GM18867 (cell line): ENCODE data around the gene TPPP2.
"Not testable (repeated sequence)": the region's sequence is repeated elsewhere in the genome, so short reads cannot be mapped to it uniquely, and the experiment has no call there.

Experiments used
- ATAC-seq: cut with Tn5 transposase; IDR thresholded peaks from one replicate; pipeline ENCODE4 v1.9.1; 2021; ENCODE audit warnings: mild to moderate bottlenecking, moderate library complexity; ENCODE audit not compliant: unreplicated experiment

Gene TPPP2

GRCh38 chr14:21037156-21037555, 7.1 kb downstream of the TPPP2 start:
- no peak for ATAC-seq

- no peak for ATAC-seq
Measured at GRCh38 chr14:21038441-21039422, 8.7 kb downstream of the TPPP2 start.

GRCh38 chr14:21039585-21040369, 9.8 kb downstream of the TPPP2 start:
- ATAC-seq: peak; percentile 44

- no peak for ATAC-seq
Measured at GRCh38 chr14:21040370-21040925, 10.4 kb downstream of the TPPP2 start.

GRCh38 chr14:21040941-21041340, 10.9 kb downstream of the TPPP2 start:
- ATAC-seq: not testable (repeated sequence)

GRCh38 chr14:21041676-21042433, 11.8 kb downstream of the TPPP2 start, which contains the start of gene RNASE7:
RNASE7 (plus strand) TSS chr14:21042362; CDS start chr14:21042993, 631 bp downstream.
- no peak for ATAC-seq

GRCh38 chr14:21042918-21043317, 12.9 kb downstream of the TPPP2 start:
- ATAC-seq: no peak

- no peak for ATAC-seq
Measured at GRCh38 chr14:21043387-21043973, 13.5 kb downstream of the TPPP2 start.

- ATAC-seq: no peak
Measured at GRCh38 chr14:21043974-21044618, 14.1 kb downstream of the TPPP2 start.

- no peak for ATAC-seq
Measured at GRCh38 chr14:21047378-21047781, 17.4 kb downstream of the TPPP2 start.

GRCh38 chr14:21048638-21049037, 18.6 kb downstream of the TPPP2 start:
- ATAC-seq: no peak

GRCh38 chr14:21049271-21049673, 19.3 kb downstream of the TPPP2 start:
- no peak for ATAC-seq

GRCh38 chr14:21050597-21050996, 20.6 kb downstream of the TPPP2 start:
- ATAC-seq: no peak

GRCh38 chr14:21053184-21054122, 23.4 kb downstream of the TPPP2 start:
- no peak for ATAC-seq

GRCh38 chr14:21054123-21054767, 24.2 kb downstream of the TPPP2 start:
- ATAC-seq: no peak

- ATAC-seq: no peak
Measured at GRCh38 chr14:21054768-21055145, 24.7 kb downstream of the TPPP2 start.

- ATAC-seq: no peak
Measured at GRCh38 chr14:21055432-21056117, 25.6 kb downstream of the TPPP2 start.
